LNCaP clone FGC (cell line): ENCODE results near the gene VASH1.

Source experiments
- DNase-seq: peaks from one replicate; pipeline ENCODE4 v3.0.0-alpha.2; 2011; ENCODE audit warnings: low read depth
- H3K4me3 ChIP-seq: 2 replicates; pipeline ENCODE4 v1.5.1; 2011; ENCODE audit warnings: mild to moderate bottlenecking, low read depth, low read length, control low read depth
- TF ChIP-seq, protein P1 (sequence below): IDR thresholded peaks from 2 replicates; pipeline ENCODE4 v1.5.1; 2012; ENCODE audit warnings: mild to moderate bottlenecking; ENCODE audit not compliant: control insufficient read depth, insufficient read depth; ENCODE audit errors: extremely low read depth

VASH1 gene

DNA sequence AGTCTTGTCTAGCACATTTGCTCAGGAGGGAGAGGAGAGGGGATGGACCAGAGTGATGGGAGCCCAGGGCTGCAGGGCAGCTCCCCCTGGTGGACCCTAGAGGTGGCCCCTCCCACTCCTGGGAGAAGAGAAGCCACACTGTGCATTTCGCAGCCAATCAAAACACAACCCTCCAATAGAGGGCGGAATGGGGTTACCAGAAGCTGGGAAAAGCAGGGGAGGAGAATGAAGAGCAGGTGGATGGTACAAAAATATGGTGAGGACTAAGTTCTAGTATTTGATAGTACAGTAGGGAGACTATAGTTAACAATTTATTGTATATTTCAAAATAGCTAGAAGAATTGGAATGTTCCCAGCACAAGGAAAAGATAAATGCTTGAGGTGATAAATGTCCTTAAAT lies 23.6 kb downstream of the VASH1 start:
- peak; percentile 11 for DNase-seq
- no peak overlapping the region for H3K4me3 ChIP-seq
- TF ChIP-seq, protein P1, sequence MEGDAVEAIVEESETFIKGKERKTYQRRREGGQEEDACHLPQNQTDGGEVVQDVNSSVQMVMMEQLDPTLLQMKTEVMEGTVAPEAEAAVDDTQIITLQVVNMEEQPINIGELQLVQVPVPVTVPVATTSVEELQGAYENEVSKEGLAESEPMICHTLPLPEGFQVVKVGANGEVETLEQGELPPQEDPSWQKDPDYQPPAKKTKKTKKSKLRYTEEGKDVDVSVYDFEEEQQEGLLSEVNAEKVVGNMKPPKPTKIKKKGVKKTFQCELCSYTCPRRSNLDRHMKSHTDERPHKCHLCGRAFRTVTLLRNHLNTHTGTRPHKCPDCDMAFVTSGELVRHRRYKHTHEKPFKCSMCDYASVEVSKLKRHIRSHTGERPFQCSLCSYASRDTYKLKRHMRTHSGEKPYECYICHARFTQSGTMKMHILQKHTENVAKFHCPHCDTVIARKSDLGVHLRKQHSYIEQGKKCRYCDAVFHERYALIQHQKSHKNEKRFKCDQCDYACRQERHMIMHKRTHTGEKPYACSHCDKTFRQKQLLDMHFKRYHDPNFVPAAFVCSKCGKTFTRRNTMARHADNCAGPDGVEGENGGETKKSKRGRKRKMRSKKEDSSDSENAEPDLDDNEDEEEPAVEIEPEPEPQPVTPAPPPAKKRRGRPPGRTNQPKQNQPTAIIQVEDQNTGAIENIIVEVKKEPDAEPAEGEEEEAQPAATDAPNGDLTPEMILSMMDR, result peak; percentile 62

DNA sequence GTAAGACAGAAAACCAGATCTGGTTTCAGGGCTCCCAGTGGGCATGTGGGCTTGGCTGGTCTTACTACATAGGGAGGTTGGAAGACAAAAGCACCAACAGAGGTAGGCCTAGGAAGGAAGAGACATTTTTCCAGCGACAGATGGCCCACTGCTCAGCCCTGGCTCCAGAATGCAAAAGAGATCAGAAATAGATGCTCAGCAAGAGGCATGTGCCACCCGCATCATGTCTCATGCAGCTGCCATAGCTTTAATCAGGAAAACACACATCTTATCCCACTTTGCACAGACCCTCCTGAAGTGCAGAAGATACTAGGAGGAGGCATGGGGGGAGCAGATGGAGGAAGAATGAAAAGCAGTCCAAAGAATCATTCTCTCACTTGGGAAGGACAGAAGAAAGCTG lies 25.3 kb downstream of the VASH1 start:
- no peak for DNase-seq
- TF ChIP-seq, protein P1, result no peak
- no peak overlapping the region for H3K4me3 ChIP-seq

DNA sequence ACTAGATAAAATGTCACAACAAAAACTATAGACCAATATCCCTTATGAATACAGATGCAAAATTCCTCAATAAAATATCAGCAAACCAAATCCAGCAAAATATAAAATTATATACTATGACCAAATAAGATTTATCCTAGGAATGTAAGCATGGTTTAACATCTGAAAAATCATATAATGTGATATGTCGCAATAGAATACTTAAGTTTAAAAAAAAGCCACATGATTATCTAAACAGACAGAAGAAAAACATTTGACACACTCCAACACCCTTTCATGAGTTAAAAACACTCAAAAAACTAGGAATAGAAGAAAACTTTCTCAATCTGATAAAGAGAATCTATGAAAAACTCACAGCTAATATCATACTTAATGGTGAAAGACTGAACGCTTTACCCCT lies 31.2 kb downstream of the VASH1 start:
- no peak for DNase-seq
- H3K4me3 ChIP-seq, result no peak overlapping the region
- TF ChIP-seq, protein P1, result no peak

DNA sequence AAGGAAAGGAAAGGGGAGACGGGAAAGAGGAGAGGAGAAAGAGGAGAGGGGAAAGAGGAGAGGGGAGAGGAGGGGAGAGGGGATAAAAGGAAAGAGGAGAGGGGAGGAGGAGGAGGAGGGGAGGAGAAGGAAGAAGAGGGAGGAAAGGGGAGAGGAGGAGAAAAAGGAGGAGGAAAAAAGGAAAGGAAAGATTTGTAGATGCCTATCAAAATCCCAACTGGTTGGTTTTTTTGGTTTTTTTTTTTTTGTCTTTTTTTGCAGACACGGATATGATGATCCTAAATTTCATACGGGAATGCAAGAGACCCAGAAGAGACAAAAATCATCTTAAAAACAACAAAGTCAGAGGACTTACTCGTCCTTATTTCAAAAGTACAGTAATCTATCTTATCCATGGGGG lies 32.1 kb downstream of the VASH1 start:
- TF ChIP-seq, protein P1, result no peak
- no peak for DNase-seq

DNA sequence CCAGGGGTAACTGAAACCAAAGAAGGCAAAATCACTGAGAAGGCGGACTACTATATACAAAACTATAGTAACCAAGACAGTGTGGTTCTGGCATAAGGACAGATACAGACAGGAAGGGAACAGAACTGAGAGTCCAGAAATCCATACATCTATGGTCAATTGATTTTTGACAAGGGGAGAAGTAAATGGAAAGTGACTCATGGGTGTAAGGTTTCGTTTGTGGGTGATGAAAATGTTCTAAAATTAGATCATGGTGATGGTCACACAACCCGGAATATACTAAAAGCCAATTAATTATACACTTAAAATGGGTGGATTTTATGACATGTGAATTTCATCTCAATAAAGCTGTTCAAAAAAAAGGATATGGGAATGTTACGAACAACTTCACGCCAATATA lies 32.7 kb downstream of the VASH1 start:
- TF ChIP-seq, protein P1, result no peak
- no peak for DNase-seq
- no peak overlapping the region for H3K4me3 ChIP-seq

More for the DNA sequence above, 32.1 kb downstream of the VASH1 start:
- no peak overlapping the region for H3K4me3 ChIP-seq

DNA sequence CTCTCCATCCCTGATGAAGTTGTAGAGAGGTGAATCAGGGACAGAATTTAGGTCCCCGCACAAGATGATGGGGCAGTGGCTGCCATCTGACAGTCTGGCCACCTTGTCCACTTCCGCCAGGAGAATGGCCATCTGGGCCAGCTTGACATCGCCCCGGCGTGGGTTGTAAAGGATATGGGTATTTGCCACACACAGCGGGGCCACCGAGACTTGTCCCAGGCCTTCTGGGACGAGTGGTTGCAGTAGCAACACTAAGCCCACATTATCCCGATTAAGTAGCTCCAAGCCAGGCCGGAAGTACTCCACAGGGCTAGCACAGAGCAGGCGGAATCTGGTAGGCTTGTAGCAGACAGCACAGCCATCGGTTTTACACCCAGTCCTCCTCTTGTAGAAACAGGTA lies 45.2 kb downstream of the VASH1 start:
- TF ChIP-seq, protein P1, result no peak
- H3K4me3 ChIP-seq, result no peak overlapping the region
- DNase-seq, result no peak

DNA sequence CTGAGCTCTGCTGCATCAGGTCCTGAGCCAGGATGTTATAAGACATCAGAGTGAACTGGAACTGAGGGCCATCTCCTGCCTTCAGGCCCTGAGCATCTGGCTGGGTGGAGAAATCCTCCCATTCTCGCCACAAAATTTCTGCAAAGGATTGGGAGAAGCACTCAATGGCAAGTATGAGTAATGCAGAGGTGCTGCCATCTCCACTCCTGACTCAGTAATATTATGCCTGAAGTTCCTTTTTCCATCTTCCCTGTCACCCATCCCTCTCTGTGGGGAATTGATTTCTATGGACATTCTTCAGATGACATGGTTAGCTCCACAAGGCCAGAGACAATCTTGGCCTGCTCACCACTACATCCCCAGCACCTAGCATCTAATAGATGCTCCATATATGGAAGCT lies 46.7 kb downstream of the VASH1 start:
- TF ChIP-seq, protein P1, result no peak
- DNase-seq, result no peak
- no peak overlapping the region for H3K4me3 ChIP-seq
